GM23248 (cell line): ENCODE measurements around the gene FAM217B. TPM values are rescaled to one million over a fixed set of nuclear protein-coding genes. Genes with fewer than 3 reads are reported as not detected.
A peak's percentile ranks its signal among the peaks of the same experiment; 100 is the strongest.

Experiments used
- DNase-seq: peaks from one replicate; pipeline ENCODE4 v3.0.0-alpha.2; 2015
- H2AFZ ChIP-seq: fragments of 200-600 bp; sonication (generic); 2 replicates; pipeline ENCODE4 v1.6.1; 2016; ENCODE audit warnings: antibody characterized with exemption
- H3F3A ChIP-seq: fragments of 200-600 bp; sonication (generic); 2 replicates; pipeline ENCODE4 v1.6.1; 2016; ENCODE audit warnings: mild to moderate bottlenecking, antibody characterized with exemption, mixed run types; ENCODE audit not compliant: insufficient read depth
- H3K27ac ChIP-seq: fragments of 200-600 bp; sonication (generic); 2 replicates; pipeline ENCODE4 v1.5.1; 2016; ENCODE audit warnings: mild to moderate bottlenecking
- H3K27me3 ChIP-seq: fragments of 200-600 bp; sonication (generic); replicated peaks from 2 replicates; pipeline ENCODE4 v1.6.1; 2016; ENCODE audit warnings: mild to moderate bottlenecking; ENCODE audit not compliant: insufficient read depth
- H3K36me3 ChIP-seq: fragments of 200-600 bp; sonication (generic); 2 replicates; pipeline ENCODE4 v1.6.1; 2016; ENCODE audit warnings: low read depth, mild to moderate bottlenecking
- H3K4me1 ChIP-seq: fragments of 200-600 bp; sonication (generic); 2 replicates; pipeline ENCODE4 v1.6.1; 2016; ENCODE audit warnings: mild to moderate bottlenecking; ENCODE audit not compliant: insufficient read depth
- H3K4me2 ChIP-seq: fragments of 200-600 bp; sonication (generic); one replicate; pipeline ENCODE4 v1.6.1; 2016; ENCODE audit warnings: mild to moderate bottlenecking; ENCODE audit not compliant: unreplicated experiment
- H3K4me3 ChIP-seq: fragments of 200-600 bp; sonication (generic); 2 replicates; pipeline ENCODE4 v1.5.1; 2016; ENCODE audit warnings: mild to moderate bottlenecking
- H3K79me2 ChIP-seq: fragments of 200-600 bp; sonication (generic); 2 replicates; pipeline ENCODE4 v1.6.1; 2016; ENCODE audit warnings: mild to moderate bottlenecking; ENCODE audit not compliant: insufficient read depth
- H3K9ac ChIP-seq: fragments of 200-600 bp; sonication (generic); 2 replicates; pipeline ENCODE4 v1.6.1; 2016; ENCODE audit warnings: mild to moderate bottlenecking
- H3K9me2 ChIP-seq: fragments of 200-600 bp; sonication (generic); 2 replicates; pipeline ENCODE4 v1.6.1; 2016; ENCODE audit warnings: mixed run types, mild to moderate bottlenecking, moderate library complexity; ENCODE audit not compliant: insufficient read depth
- H3K9me3 ChIP-seq: fragments of 200-600 bp; sonication (generic); one replicate; pipeline ENCODE4 v1.6.1; 2017; ENCODE audit warnings: low read depth
- H4K20me1 ChIP-seq: fragments of 200-600 bp; sonication (generic); 2 replicates; pipeline ENCODE4 v1.6.0; 2016; ENCODE audit not compliant: insufficient read depth
- EZH2 ChIP-seq: fragments of 200-600 bp; sonication (generic); IDR thresholded peaks from 2 replicates; pipeline ENCODE4 v1.6.1; 2018; ENCODE audit warnings: antibody characterized with exemption, mild to moderate bottlenecking; ENCODE audit not compliant: insufficient read depth, poor library complexity, severe bottlenecking
- EZH2phosphoT487 ChIP-seq: fragments of 200-600 bp; sonication (generic); IDR thresholded peaks from 2 replicates; pipeline ENCODE4 v1.6.1; 2018; ENCODE audit warnings: antibody characterized with exemption, moderate library complexity, mild to moderate bottlenecking, low read depth; ENCODE audit not compliant: insufficient read depth
- WGBS, 2 experiments: methylation state at CpG; one replicate each; pipeline ENCODE4 v1.1.6; 2015 to 2017; ENCODE audit warnings: low lambda C conversion rate in 2 of 2, low coverage in 1 of 2; ENCODE audit errors: missing lambda C conversion rate in 2 of 2; 5-methylcytosine and 5-hydroxymethylcytosine counted together
- in situ Hi-C: fragments of 300-500 bp; cut with MboI; formaldehyde crosslinking; loops from 2 replicates; pipeline ENCODE4 v1.15.0; 2020
- polyA plus RNA-seq: library from polyadenylated mRNA; unstranded; fragments of >200 nt; fragmentation: Nextera tagmentation; extraction: Ambion mirVana; gene quantifications from 2 replicates; pipeline ENCODE4 v1.2.1, GENCODE V29; 2016
- total RNA-seq: library from RNA; depleted of rRNA; stranded (reverse); fragments of >200 nt; shearing (Covaris generic); gene quantifications from 2 replicates; pipeline ENCODE4 v1.2.3, GENCODE V29; 2014

FAM217B gene
- total and polyA plus RNA-seq, 2 experiments from 2014 or later, result 2.2 to 9.5 TPM

GRCh38 chr20:59936409-59936808 lies 3.8 kb upstream of the FAM217B start:
- H3K79me2 ChIP-seq, result peaks cover 23% of the 10 kb centered on the region
- no peak for DNase-seq
- peak overlapping the region; percentile 82 for H3K4me2 ChIP-seq
- H4K20me1 ChIP-seq, result no peaks in the 10 kb centered on the region; the same call in 1 of the 2 replicates
- no peaks in the 10 kb centered on the region for H3K9me3 ChIP-seq
- H3K9ac ChIP-seq, result no peak overlapping the region
- peaks cover 18% of the 10 kb centered on the region for H3F3A ChIP-seq
- H3K4me1 ChIP-seq, result peaks cover 30% of the 10 kb centered on the region
- no peak for TF ChIP-seq EZH2
- TF ChIP-seq EZH2phosphoT487, result no peak
- H3K9me2 ChIP-seq, result no peaks in the 10 kb centered on the region
- in situ Hi-C loops, result no loop called here
- H2AFZ ChIP-seq, result no peak overlapping the region
- no peaks in the 10 kb centered on the region for H3K36me3 ChIP-seq
- H3K4me3 ChIP-seq, result no peak overlapping the region
- no peaks in the 10 kb centered on the region for H3K27me3 ChIP-seq
- H3K27ac ChIP-seq, result no peak overlapping the region
- 76 to 83% methylated on average over 4 of the region's 4 CpGs for WGBS, 2 experiments

- DNase-seq, result peak; percentile 44
These were observed 3.0 kb upstream of the FAM217B start for GRCh38 chr20:59937150-59937549.

GRCh38 chr20:59938221-59938620 lies 2.0 kb upstream of the FAM217B start:
- peaks cover 37% of the 10 kb centered on the region for H3K4me1 ChIP-seq
- H3F3A ChIP-seq, result peaks cover 26% of the 10 kb centered on the region
- DNase-seq, result peak; percentile 88
- TF ChIP-seq EZH2 (no peak), EZH2phosphoT487 (no peak)
- H4K20me1 ChIP-seq, result no peaks in the 10 kb centered on the region; the same call in 1 of the 2 replicates
- no peaks in the 10 kb centered on the region for H3K9me2 ChIP-seq
- H3K27ac ChIP-seq, result peak overlapping the region; percentile 99
- H2AFZ ChIP-seq, result no peak overlapping the region
- H3K27me3 ChIP-seq, result no peaks in the 10 kb centered on the region
- H3K4me2 ChIP-seq, result peak overlapping the region; percentile 82
- H3K36me3 ChIP-seq, result peaks cover 7% of the 10 kb centered on the region; the same call in 1 of the 2 replicates
- in situ Hi-C loops, result no loop called here
- H3K9ac ChIP-seq, result peak overlapping the region; percentile 40
- peak overlapping the region; percentile 93 for H3K4me3 ChIP-seq
- no peaks in the 10 kb centered on the region for H3K9me3 ChIP-seq
- H3K79me2 ChIP-seq, result peaks cover 37% of the 10 kb centered on the region
- WGBS, 2 experiments, result 30 to 32% methylated on average over 4 of the region's 4 CpGs

More at GRCh38 chr20:59937150-59937549, 3.0 kb upstream of the FAM217B start:
- Histone ChIP-seq H3K9me2 (no peaks in the 10 kb centered on the region), H3K4me1 (peaks cover 37% of the 10 kb centered on the region), H3F3A (peaks cover 25% of the 10 kb centered on the region), H4K20me1 (no peaks in the 10 kb centered on the region; the same call in 1 of the 2 replicates), H3K36me3 (no peaks in the 10 kb centered on the region), H3K4me2 (peak overlapping the region; percentile 82), H2AFZ (no peak overlapping the region), H3K79me2 (peaks cover 30% of the 10 kb centered on the region), H3K4me3 (peak overlapping the region; percentile 93), H3K9ac (0 out of 2 replicates have a peak overlapping the region, but pooled peaks have one; percentile 40), H3K27ac (peak overlapping the region; percentile 99; the same call in 1 of the 2 replicates), H3K27me3 (no peaks in the 10 kb centered on the region), H3K9me3 (no peaks in the 10 kb centered on the region)
- TF ChIP-seq EZH2phosphoT487 (no peak), EZH2 (no peak)
- 15 to 26% methylated on average over 3 of the region's 3 CpGs for WGBS, 2 experiments
- in situ Hi-C loops, result no loop called here

GRCh38 chr20:59938696-59939051 lies 1.5 kb upstream of the FAM217B start:
- peak overlapping the region; percentile 93 for H3K4me3 ChIP-seq
- no peak for TF ChIP-seq EZH2
- no peak for TF ChIP-seq EZH2phosphoT487
- H3K9me3 ChIP-seq, result no peaks in the 10 kb centered on the region
- no peaks in the 10 kb centered on the region for H3K9me2 ChIP-seq
- no peaks in the 10 kb centered on the region for H3K27me3 ChIP-seq
- peaks cover 37% of the 10 kb centered on the region for H3K4me1 ChIP-seq
- H3K9ac ChIP-seq, result peak overlapping the region; percentile 40
- peaks cover 37% of the 10 kb centered on the region for H3K79me2 ChIP-seq
- no peak overlapping the region for H2AFZ ChIP-seq
- in situ Hi-C loops, result no loop called here
- peak overlapping the region; percentile 82 for H3K4me2 ChIP-seq
- 76 to 79% methylated on average over 7 of the region's 7 CpGs for WGBS, 2 experiments
- peak; percentile 82 for DNase-seq
- H4K20me1 ChIP-seq, result no peaks in the 10 kb centered on the region; the same call in 1 of the 2 replicates
- H3K27ac ChIP-seq, result peak overlapping the region; percentile 99
- peaks cover 26% of the 10 kb centered on the region for H3F3A ChIP-seq
- H3K36me3 ChIP-seq, result peaks cover 11% of the 10 kb centered on the region; the same call in 1 of the 2 replicates
